Adipocyte (in vitro differentiated cells): ENCODE measurements around the gene DNAI1.
A peak's percentile ranks its signal among the peaks of the same experiment; 100 is the strongest.
"Not testable (repeated sequence)": the region's sequence is repeated elsewhere in the genome, so short reads cannot be mapped to it uniquely, and the experiment has no call there.

Source experiments
- DNase-seq: peaks from one replicate; pipeline ENCODE4 v3.0.0-alpha.2; 2015; ENCODE audit warnings: low read depth
- H3K27me3 ChIP-seq: replicated peaks from 2 replicates; pipeline ENCODE4 v1.7.0; 2013; ENCODE audit warnings: mild to moderate bottlenecking, low read length, moderate library complexity; ENCODE audit not compliant: control insufficient read depth, insufficient read depth
- H3K36me3 ChIP-seq: 2 replicates; pipeline ENCODE4 v1.7.0; 2013; ENCODE audit warnings: low read length, mild to moderate bottlenecking, moderate library complexity; ENCODE audit not compliant: control insufficient read depth, insufficient read depth, severe bottlenecking
- H3K4me1 ChIP-seq: 2 replicates; pipeline ENCODE4 v1.7.0; 2013; ENCODE audit warnings: mild to moderate bottlenecking, low read length, moderate library complexity; ENCODE audit not compliant: control insufficient read depth, insufficient read depth
- H3K4me3 ChIP-seq: 2 replicates; pipeline ENCODE4 v1.7.0; 2013; ENCODE audit warnings: mild to moderate bottlenecking, low read length, moderate library complexity
- H3K9ac ChIP-seq: 2 replicates; pipeline ENCODE4 v1.7.0; 2013; ENCODE audit warnings: mild to moderate bottlenecking, low read length, moderate library complexity
- H3K9me3 ChIP-seq: 2 replicates; pipeline ENCODE4 v1.7.0; 2013; ENCODE audit warnings: mild to moderate bottlenecking, low read length, moderate library complexity; ENCODE audit not compliant: control insufficient read depth

The DNAI1 gene

GRCh38 chr9:34522091-34522887, 63.7 kb downstream of the DNAI1 start:
- Histone ChIP-seq H3K9ac (peak overlapping the region; percentile 67), H3K4me1 (peaks cover 5% of the 10 kb centered on the region), H3K9me3 (no peaks in the 10 kb centered on the region), H3K36me3 (no peaks in the 10 kb centered on the region), H3K4me3 (peak overlapping the region; percentile 67), H3K27me3 (peaks cover 48% of the 10 kb centered on the region)
- DNase-seq: no peak

DNA sequence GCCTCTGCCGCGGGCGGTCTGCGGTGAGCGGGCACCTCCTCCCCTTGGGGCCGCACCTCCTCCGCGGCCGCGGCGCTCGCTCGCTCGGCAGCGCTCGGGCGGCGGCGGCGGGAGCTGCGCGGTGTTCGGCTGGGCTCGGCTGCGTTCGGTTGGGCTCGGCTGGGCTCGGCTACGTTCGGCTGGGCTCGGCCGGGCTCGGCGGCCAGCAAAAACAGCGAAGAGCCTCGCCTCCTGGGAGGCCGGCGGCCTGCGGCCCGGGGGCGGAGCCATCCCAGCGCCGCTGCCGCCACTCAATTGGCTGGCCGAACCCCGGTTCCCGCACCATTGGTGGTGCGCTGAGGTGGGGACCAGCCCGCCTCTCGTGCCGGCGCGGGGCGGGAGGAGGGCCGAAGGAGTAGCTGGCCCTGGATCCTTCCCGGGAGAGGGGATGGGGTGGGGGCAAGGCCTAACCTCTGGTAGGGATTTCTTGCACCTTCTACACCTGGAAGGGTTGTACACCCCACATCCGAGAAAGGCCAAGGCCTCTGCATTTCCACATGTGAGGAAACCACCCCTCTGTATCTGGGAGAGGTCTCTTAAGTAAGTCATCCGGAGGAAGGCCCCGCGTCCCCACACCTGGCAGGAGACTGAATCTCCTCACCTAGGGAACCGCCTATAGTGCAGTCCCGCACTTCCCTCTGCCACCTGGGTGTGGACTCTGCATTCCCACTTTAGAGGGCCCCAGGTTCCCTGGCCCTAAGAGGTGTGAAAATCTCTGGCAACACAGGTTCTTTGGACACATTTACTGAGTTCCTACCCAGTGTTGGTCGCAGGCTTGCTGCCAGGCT, 64.6 kb downstream of the DNAI1 start, which contains the start of gene ENHO:
ENHO (minus strand) TSS at position 20 of the 827 bp plus-strand sequence. CDS start 1,295 bp downstream, outside the sequence.
- Histone ChIP-seq H3K9me3 (no peaks in the 10 kb centered on the region), H3K36me3 (no peaks in the 10 kb centered on the region), H3K9ac (peak within 1 kb of the TSS; percentile 67), H3K4me1 (peaks cover 5% of the 10 kb centered on the region), H3K27me3 (peaks cover 48% of the 10 kb centered on the region), H3K4me3 (peak within 1 kb of the TSS; percentile 67)
- peak; percentile 95 for DNase-seq

GRCh38 chr9:34524349-34524748, 65.7 kb downstream of the DNAI1 start:
- DNase-seq: no peak
- H3K27me3 ChIP-seq: peaks cover 48% of the 10 kb centered on the region

GRCh38 chr9:34526026-34526425, 67.4 kb downstream of the DNAI1 start:
- H3K27me3 ChIP-seq: peaks cover 38% of the 10 kb centered on the region
- no peaks in the 10 kb centered on the region for H3K9me3 ChIP-seq
- no peaks in the 10 kb centered on the region for H3K36me3 ChIP-seq
- DNase-seq: no peak
- no peak overlapping the region for H3K9ac ChIP-seq
- H3K4me3 ChIP-seq: no peak overlapping the region
- peaks cover 5% of the 10 kb centered on the region for H3K4me1 ChIP-seq

More at GRCh38 chr9:34524349-34524748, 65.7 kb downstream of the DNAI1 start:
- Histone ChIP-seq H3K9ac (no peak overlapping the region), H3K4me3 (no peak overlapping the region), H3K36me3 (no peaks in the 10 kb centered on the region), H3K4me1 (peaks cover 5% of the 10 kb centered on the region), H3K9me3 (no peaks in the 10 kb centered on the region)

DNA sequence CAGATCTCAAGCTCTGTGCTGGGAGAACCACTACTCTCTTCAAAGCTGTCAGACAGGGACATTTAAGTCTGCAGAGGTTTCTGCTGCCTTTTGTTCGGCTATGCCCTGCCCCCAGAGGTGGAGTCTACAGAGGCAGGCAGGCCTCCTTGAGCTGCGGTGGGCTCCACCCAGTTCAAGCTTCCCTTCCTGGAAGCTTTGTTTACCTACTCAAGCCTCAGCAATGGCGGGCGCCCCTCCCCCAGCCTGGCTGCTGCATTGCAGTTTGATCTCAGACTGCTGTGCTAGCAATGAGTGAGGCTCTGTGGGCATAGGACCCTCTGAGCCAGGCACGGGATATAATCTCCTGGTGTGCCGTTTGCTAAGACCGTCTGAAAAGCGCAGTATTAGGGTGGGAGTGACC, 73.4 kb downstream of the DNAI1 start:
- not testable (repeated sequence) for H3K36me3 ChIP-seq, H3K4me3 ChIP-seq, H3K9me3 ChIP-seq, H3K9ac ChIP-seq, H3K4me1 ChIP-seq, DNase-seq
- H3K27me3 ChIP-seq: peaks cover 30% of the 10 kb centered on the region

GRCh38 chr9:34536685-34537084, 78.1 kb downstream of the DNAI1 start:
- no peaks in the 10 kb centered on the region for H3K4me1 ChIP-seq
- H3K27me3 ChIP-seq: peaks cover 33% of the 10 kb centered on the region

DNA sequence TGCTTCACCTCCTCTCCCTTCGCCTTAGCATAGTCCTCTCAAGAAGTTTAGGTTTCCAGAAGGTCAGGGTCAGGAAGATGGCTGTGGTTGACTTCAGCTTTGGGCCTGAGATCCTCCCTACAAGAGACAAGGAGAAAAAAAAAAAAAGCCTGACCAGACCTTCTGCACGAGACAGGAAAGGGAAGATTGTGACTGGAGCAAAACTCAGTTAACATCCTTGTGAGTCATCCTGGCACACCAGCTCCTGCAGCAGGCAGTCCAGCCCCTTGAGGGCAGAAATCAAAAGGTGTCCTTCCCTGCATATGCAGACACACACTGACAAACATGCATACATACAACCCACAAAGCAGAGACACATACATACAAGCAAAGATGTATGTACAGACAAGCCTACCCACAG, 82.2 kb downstream of the DNAI1 start:
- peak; percentile 18 for DNase-seq
- H3K9me3 ChIP-seq: peaks cover 4% of the 10 kb centered on the region
- H3K36me3 ChIP-seq: no peaks in the 10 kb centered on the region
- H3K9ac ChIP-seq: no peak overlapping the region
- peaks cover 17% of the 10 kb centered on the region for H3K27me3 ChIP-seq
- no peaks in the 10 kb centered on the region for H3K4me1 ChIP-seq
- H3K4me3 ChIP-seq: no peak overlapping the region

More at GRCh38 chr9:34536685-34537084, 78.1 kb downstream of the DNAI1 start:
- H3K36me3 ChIP-seq: no peaks in the 10 kb centered on the region
- H3K4me3 ChIP-seq: no peak overlapping the region
- DNase-seq: no peak
- H3K9me3 ChIP-seq: no peaks in the 10 kb centered on the region
- H3K9ac ChIP-seq: no peak overlapping the region

GRCh38 chr9:34541540-34541939, 82.9 kb downstream of the DNAI1 start:
- no peak overlapping the region for H3K9ac ChIP-seq
- H3K27me3 ChIP-seq: peaks cover 16% of the 10 kb centered on the region
- no peaks in the 10 kb centered on the region for H3K4me1 ChIP-seq
- peaks cover 4% of the 10 kb centered on the region for H3K9me3 ChIP-seq
- DNase-seq: no peak
- H3K4me3 ChIP-seq: no peak overlapping the region
- H3K36me3 ChIP-seq: no peaks in the 10 kb centered on the region

DNA sequence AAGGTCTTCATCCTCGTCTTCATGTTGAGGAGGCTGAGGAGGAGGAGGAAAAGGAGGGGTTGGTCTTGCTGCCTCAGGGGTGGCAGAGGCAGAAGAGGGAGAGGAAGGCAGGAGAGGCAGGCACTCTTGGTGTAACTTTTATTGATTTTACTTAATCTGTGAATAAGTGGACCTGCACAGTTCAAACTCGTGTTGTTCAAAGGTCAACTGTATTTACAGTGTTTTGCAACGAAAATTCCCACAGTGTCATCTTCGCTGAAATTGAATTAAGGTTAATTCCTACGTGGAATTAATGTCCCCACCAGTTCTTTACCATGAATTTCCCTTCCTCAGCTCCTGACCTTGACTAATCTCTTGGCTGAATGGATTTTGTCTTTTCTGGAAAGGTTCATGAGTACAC, 85.4 kb downstream of the DNAI1 start:
- H3K9ac ChIP-seq: no peak overlapping the region
- DNase-seq: no peak

GRCh38 chr9:34545497-34545896, 86.9 kb downstream of the DNAI1 start:
- no peaks in the 10 kb centered on the region for H3K4me1 ChIP-seq
- no peak overlapping the region for H3K9ac ChIP-seq
- no peaks in the 10 kb centered on the region for H3K36me3 ChIP-seq
- peaks cover 4% of the 10 kb centered on the region for H3K9me3 ChIP-seq
- no peak overlapping the region for H3K4me3 ChIP-seq
- no peak for DNase-seq
- peaks cover 9% of the 10 kb centered on the region for H3K27me3 ChIP-seq

More for the DNA sequence above, 85.4 kb downstream of the DNAI1 start:
- Histone ChIP-seq H3K4me3 (no peak overlapping the region), H3K9me3 (peaks cover 4% of the 10 kb centered on the region), H3K27me3 (peaks cover 9% of the 10 kb centered on the region), H3K4me1 (no peaks in the 10 kb centered on the region), H3K36me3 (no peaks in the 10 kb centered on the region)

- H3K4me1 ChIP-seq: no peaks in the 10 kb centered on the region
- H3K4me3 ChIP-seq: no peak overlapping the region
- no peaks in the 10 kb centered on the region for H3K36me3 ChIP-seq
- peaks cover 9% of the 10 kb centered on the region for H3K27me3 ChIP-seq
- no peak for DNase-seq
- H3K9ac ChIP-seq: no peak overlapping the region
- peaks cover 4% of the 10 kb centered on the region for H3K9me3 ChIP-seq
Observed at GRCh38 chr9:34546102-34546833, 87.7 kb downstream of the DNAI1 start.
